CD14-positive monocyte (primary cell): ENCODE measurements around the gene GFI1B. TPM values are rescaled to one million over a fixed set of nuclear protein-coding genes. Genes with fewer than 3 reads are reported as not detected.

ENCODE experiments used
- DNase-seq, 3 donors: peaks; one replicate each; pipeline ENCODE4 v3.0.0-alpha.2; 2011 to 2022
- H2AFZ ChIP-seq: 2 replicates; pipeline ENCODE4 v1.6.0; 2012; ENCODE audit warnings: mild to moderate bottlenecking, low read depth, low read length, inconsistent platforms; ENCODE audit not compliant: insufficient read depth, poor library complexity, severe bottlenecking
- H3K27ac ChIP-seq, 2 donors: 1 replicate in 1 of 2; 2 replicates in 1 of 2; pipeline ENCODE4 v1.5.1; 2012 to 2013; ENCODE audit warnings: low read length in 2 of 2, control low read depth in 1 of 2, inconsistent platforms in 1 of 2, low read depth in 1 of 2, mild to moderate bottlenecking in 1 of 2
- H3K27me3 ChIP-seq, 2 donors: one replicate each; pipeline versions ENCODE4 v1.6.0 to v1.6.1; 2011 to 2013; ENCODE audit warnings: low read length in 2 of 2; ENCODE audit not compliant: control insufficient read depth in 2 of 2, insufficient read depth in 2 of 2
- H3K36me3 ChIP-seq, 2 donors: replicated peaks in 1 of 2; 1 replicate in 1 of 2; 2 replicates in 1 of 2; pipeline versions ENCODE4 v1.5.1 to v1.6.1; 2012 to 2013; ENCODE audit warnings: low read length in 2 of 2, control low read depth in 1 of 2, inconsistent platforms in 1 of 2, mild to moderate bottlenecking in 1 of 2; ENCODE audit not compliant: insufficient read depth in 2 of 2, control insufficient read depth in 1 of 2
- H3K4me1 ChIP-seq, 2 donors: 1 replicate in 1 of 2; 2 replicates in 1 of 2; pipeline versions ENCODE4 v1.5.1 to v1.6.1; 2012 to 2013; ENCODE audit warnings: low read length in 2 of 2, control low read depth in 1 of 2, inconsistent platforms in 1 of 2, mild to moderate bottlenecking in 1 of 2, moderate library complexity in 1 of 2; ENCODE audit not compliant: insufficient read depth in 2 of 2, control insufficient read depth in 1 of 2
- H3K4me2 ChIP-seq: replicated peaks from 2 replicates; pipeline ENCODE3; 2012; ENCODE audit warnings: low read length, moderate library complexity, mild to moderate bottlenecking; ENCODE audit not compliant: poor library complexity, severe bottlenecking; ENCODE audit errors: extremely low read depth
- H3K4me3 ChIP-seq, 3 experiments: fragments of 200-600 bp in 1 of 3; sonication (generic) in 1 of 3; replicated peaks in 1 of 3; 1 replicate in 2 of 3; 2 replicates in 1 of 3; pipeline ENCODE4 v1.5.1; 2011 to 2013; ENCODE audit warnings: low read length in 3 of 3, mild to moderate bottlenecking in 3 of 3, control low read depth in 2 of 3, low read depth in 2 of 3, inconsistent platforms in 1 of 3, moderate library complexity in 1 of 3
- H3K79me2 ChIP-seq: 2 replicates; pipeline ENCODE4 v1.6.0; 2012; ENCODE audit warnings: mild to moderate bottlenecking, control low read depth, inconsistent platforms, low read length, moderate library complexity; ENCODE audit not compliant: insufficient read depth
- H3K9ac ChIP-seq: 2 replicates; pipeline ENCODE4 v1.6.0; 2017; ENCODE audit warnings: low read length, mild to moderate bottlenecking; ENCODE audit not compliant: insufficient read depth, poor library complexity, severe bottlenecking
- H3K9me3 ChIP-seq, 2 donors: replicated peaks in 1 of 2; 1 replicate in 1 of 2; 2 replicates in 1 of 2; pipeline versions ENCODE4 v1.5.1 to v1.6.1; 2012 to 2013; ENCODE audit warnings: low read length in 2 of 2, control low read depth in 1 of 2; ENCODE audit not compliant: control insufficient read depth in 1 of 2, insufficient read depth in 1 of 2
- H4K20me1 ChIP-seq: 2 replicates; pipeline ENCODE4 v1.6.0; 2012; ENCODE audit warnings: mild to moderate bottlenecking, low read length, control low read depth, moderate library complexity; ENCODE audit not compliant: insufficient read depth
- H3K27ac Mint-ChIP-seq, 7 donors: one replicate each; pipeline ENCODE4 v1.8.0; 2020; ENCODE audit warnings: mild to moderate bottlenecking in 7 of 7, mixed read lengths in 7 of 7, moderate library complexity in 6 of 7, inconsistent platforms in 2 of 7
- H3K27me3 Mint-ChIP-seq, 3 donors: one replicate each; pipeline ENCODE4 v1.8.0; 2021 to 2022; ENCODE audit warnings: low read depth in 3 of 3, mild to moderate bottlenecking in 3 of 3, mixed read lengths in 3 of 3, moderate library complexity in 3 of 3, inconsistent platforms in 1 of 3
- H3K36me3 Mint-ChIP-seq, 2 donors: one replicate each; pipeline ENCODE4 v1.8.0; 2020; ENCODE audit warnings: mixed read lengths in 2 of 2, inconsistent platforms in 1 of 2, mild to moderate bottlenecking in 1 of 2
- H3K4me1 Mint-ChIP-seq: one replicate; pipeline ENCODE4 v1.8.0; 2020; ENCODE audit warnings: mild to moderate bottlenecking, mixed read lengths
- H3K4me3 Mint-ChIP-seq, 2 donors: one replicate each; pipeline ENCODE4 v1.8.0; 2020; ENCODE audit warnings: mild to moderate bottlenecking in 2 of 2, mixed read lengths in 2 of 2, moderate library complexity in 1 of 2
- H3K9me3 Mint-ChIP-seq, 7 donors: one replicate each; pipeline ENCODE4 v1.8.0; 2020 to 2022; ENCODE audit warnings: mixed read lengths in 7 of 7, mild to moderate bottlenecking in 6 of 7, moderate library complexity in 6 of 7, inconsistent platforms in 2 of 7
- WGBS: methylation state at CpG from one replicate; pipeline ENCODE4 v1.1.5; 2013; ENCODE audit warnings: missing lambda C conversion rate; ENCODE audit not compliant: insufficient coverage; 5-methylcytosine and 5-hydroxymethylcytosine counted together
- intact Hi-C, 2 donors: fragments of 100-400 bp; cut with micrococcal nuclease; formaldehyde crosslinking; loops; one replicate each; pipeline versions ENCODE4 v1.15.0 to v1.15.1; 2023
- polyA plus RNA-seq, 3 donors: library from polyadenylated mRNA; depleted of rRNA in 1 of 3; unstranded in 2 of 3; stranded (reverse) in 1 of 3; fragments of 300-500 nt in 2 of 3; fragments of >200 nt in 1 of 3; fragmentation: Illumina TruSeq in 2 of 3; gene quantifications; 1 replicate in 2 of 3; 2 replicates in 1 of 3; pipeline ENCODE4 v1.2.3, GENCODE V29; 2012 to 2021
- TF ChIP-seq, protein P1 (sequence below): fragments of 200-600 bp; IDR thresholded peaks from one replicate; pipeline ENCODE4 v1.8.0; 2022; ENCODE audit warnings: antibody characterized with exemption, mild to moderate bottlenecking

GFI1B gene
- polyA plus RNA-seq, 3 donors = 0.06 to 0.39 (median 0.21) TPM

DNA sequence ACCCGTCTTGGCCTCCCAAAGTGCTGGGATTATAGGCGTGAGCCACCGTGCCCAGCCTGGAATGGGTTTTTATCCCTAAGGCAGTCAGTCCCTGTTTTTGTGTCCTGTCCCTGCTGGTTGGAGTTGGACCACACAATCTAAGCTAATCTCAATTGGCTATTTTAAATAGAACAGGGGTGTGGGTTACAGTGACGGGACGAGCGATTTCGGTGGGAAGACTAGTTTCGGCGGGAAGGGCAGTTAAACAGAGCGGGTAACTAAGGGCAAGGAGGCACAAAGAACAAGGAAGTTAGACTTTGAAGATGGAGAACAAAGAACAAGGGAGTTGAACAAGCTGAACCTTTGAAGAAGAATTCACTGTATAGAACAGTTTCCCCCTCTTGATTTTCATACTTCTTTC, 53.7 kb downstream of the GFI1B start:
- Histone ChIP-seq H3K27ac (no peak overlapping the region), H2AFZ (no peak overlapping the region), H4K20me1 (peaks cover 41% of the 10 kb centered on the region), H3K9me3 (no peaks in the 10 kb centered on the region), H3K4me3 (peak overlapping the region in 1 of 3 experiments; percentile 98), H3K79me2 (peaks cover 77% of the 10 kb centered on the region), H3K36me3 (peaks cover 0 to 21% of the 10 kb centered on the region in 2 donors), H3K9ac (no peak overlapping the region), H3K4me2 (no peak overlapping the region), H3K4me1 (peaks cover 27 to 39% of the 10 kb centered on the region in 2 donors), H3K27me3 (no peaks in the 10 kb centered on the region)
- TF ChIP-seq, protein P1, sequence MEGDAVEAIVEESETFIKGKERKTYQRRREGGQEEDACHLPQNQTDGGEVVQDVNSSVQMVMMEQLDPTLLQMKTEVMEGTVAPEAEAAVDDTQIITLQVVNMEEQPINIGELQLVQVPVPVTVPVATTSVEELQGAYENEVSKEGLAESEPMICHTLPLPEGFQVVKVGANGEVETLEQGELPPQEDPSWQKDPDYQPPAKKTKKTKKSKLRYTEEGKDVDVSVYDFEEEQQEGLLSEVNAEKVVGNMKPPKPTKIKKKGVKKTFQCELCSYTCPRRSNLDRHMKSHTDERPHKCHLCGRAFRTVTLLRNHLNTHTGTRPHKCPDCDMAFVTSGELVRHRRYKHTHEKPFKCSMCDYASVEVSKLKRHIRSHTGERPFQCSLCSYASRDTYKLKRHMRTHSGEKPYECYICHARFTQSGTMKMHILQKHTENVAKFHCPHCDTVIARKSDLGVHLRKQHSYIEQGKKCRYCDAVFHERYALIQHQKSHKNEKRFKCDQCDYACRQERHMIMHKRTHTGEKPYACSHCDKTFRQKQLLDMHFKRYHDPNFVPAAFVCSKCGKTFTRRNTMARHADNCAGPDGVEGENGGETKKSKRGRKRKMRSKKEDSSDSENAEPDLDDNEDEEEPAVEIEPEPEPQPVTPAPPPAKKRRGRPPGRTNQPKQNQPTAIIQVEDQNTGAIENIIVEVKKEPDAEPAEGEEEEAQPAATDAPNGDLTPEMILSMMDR = no peak
- Mint-ChIP-seq H3K4me1 (peaks cover 46% of the 10 kb centered on the region), H3K4me3 (peak overlapping the region in 1 of 2 donors; percentile 98), H3K36me3 (peaks cover 8 to 19% of the 10 kb centered on the region in 2 donors), H3K27me3 (peaks cover 0 to 2% (median under 1%) of the 10 kb centered on the region in 3 donors), H3K9me3 (peaks cover 0 to 6% (median 0%) of the 10 kb centered on the region in 7 donors), H3K27ac (peak overlapping the region in 1 of 7 donors; percentile 32)
- 100% methylated on average over 1 of the region's 10 CpGs for WGBS
- intact Hi-C loops = loop anchor here (5.0 to 10.0 kb wide), 4 partner anchors 65 to 343 kb away; partner anchors contain the start of genes STKLD1 (in 1 of the 2) and SURF4 (in 1 of the 2)
- DNase-seq = no peak

- TF ChIP-seq, protein P1 = no peak
- Mint-ChIP-seq H3K4me3 (no peak overlapping the region), H3K27ac (peak overlapping the region in 1 of 7 donors; percentile 50), H3K36me3 (peaks cover 15 to 24% of the 10 kb centered on the region in 2 donors), H3K27me3 (peaks cover 0 to 2% (median 0%) of the 10 kb centered on the region in 3 donors), H3K4me1 (peaks cover 43% of the 10 kb centered on the region), H3K9me3 (peaks cover 0 to 6% (median 0%) of the 10 kb centered on the region in 7 donors)
- Histone ChIP-seq H3K4me3 (no peak overlapping the region), H3K4me1 (peaks cover 18 to 30% of the 10 kb centered on the region in 2 donors), H3K36me3 (peaks cover 0 to 29% of the 10 kb centered on the region in 2 donors), H3K9me3 (no peaks in the 10 kb centered on the region), H3K27me3 (no peaks in the 10 kb centered on the region), H2AFZ (no peak overlapping the region), H3K4me2 (no peak overlapping the region), H3K79me2 (peaks cover 98% of the 10 kb centered on the region), H3K9ac (no peak overlapping the region), H4K20me1 (peaks cover 67% of the 10 kb centered on the region), H3K27ac (no peak overlapping the region)
- WGBS = 71% methylated on average over 6 of the region's 6 CpGs
- intact Hi-C loops = loop anchor here in 1 of 2 donors (10.0 kb wide), 1 partner anchor 339 kb away; the partner anchor contains the start of genes STKLD1 and SURF4
- DNase-seq = no peak
Observed at GRCh38 chr9:133035669-133036068, 57.2 kb downstream of the GFI1B start.
